Fibroblast of pulmonary artery (primary cell): ENCODE measurements around the gene DOCK9.
"Not testable (repeated sequence)": the region's sequence is repeated elsewhere in the genome, so short reads cannot be mapped to it uniquely, and the experiment has no call there.

Source experiments
- DNase-seq: peaks from one replicate; pipeline ENCODE4 v3.0.0-alpha.2; 2010; ENCODE audit warnings: low read depth
- H3K4me3 ChIP-seq: replicated peaks from 2 replicates; pipeline ENCODE4 v1.5.1; 2011; ENCODE audit warnings: low read depth, mild to moderate bottlenecking, control low read depth, low read length, moderate library complexity
- CTCF ChIP-seq: IDR thresholded peaks from 2 replicates; pipeline ENCODE4 v1.5.1; 2011; ENCODE audit warnings: mild to moderate bottlenecking, control low read depth, low read length, inconsistent platforms; ENCODE audit errors: missing control alignments

DOCK9 gene

GRCh38 chr13:98897706-98898105, 80.2 kb downstream of the DOCK9 start:
- no peak for DNase-seq
- TF ChIP-seq CTCF = no peak
- H3K4me3 ChIP-seq = no peak overlapping the region

- no peak for TF ChIP-seq CTCF
- no peak for DNase-seq
- H3K4me3 ChIP-seq = no peak overlapping the region
Observed at GRCh38 chr13:98896868-98897144, 81.1 kb downstream of the DOCK9 start.

GRCh38 chr13:98896083-98896867, 81.6 kb downstream of the DOCK9 start:
- H3K4me3 ChIP-seq = no peak overlapping the region
- TF ChIP-seq CTCF = no peak
- DNase-seq = no peak

- not testable (repeated sequence) for H3K4me3 ChIP-seq, DNase-seq
Observed at GRCh38 chr13:98894814-98895213, 83.0 kb downstream of the DOCK9 start.

- no peak for DNase-seq
- H3K4me3 ChIP-seq = no peak overlapping the region
- TF ChIP-seq CTCF = no peak
Observed at GRCh38 chr13:98893371-98893770, 84.5 kb downstream of the DOCK9 start.

- H3K4me3 ChIP-seq = no peak overlapping the region
- no peak for TF ChIP-seq CTCF
- no peak for DNase-seq
Observed at GRCh38 chr13:98892821-98893220, 85.0 kb downstream of the DOCK9 start.

GRCh38 chr13:98892077-98892476, 85.8 kb downstream of the DOCK9 start:
- no peak overlapping the region for H3K4me3 ChIP-seq
- TF ChIP-seq CTCF = no peak
- no peak for DNase-seq
